Midbrain (tissue), 1 donor: ENCODE measurements around the gene GNAQ.

Source experiments
- DNase-seq: peaks from one replicate; lab custom pipeline; 2025; lab: John Stamatoyannopoulos, UW

Gene GNAQ

GRCh38 chr9:77815260-77815659 lies 216.4 kb downstream of the GNAQ start:
- DNase-seq, result no peak

GRCh38 chr9:77811832-77812231 lies 219.8 kb downstream of the GNAQ start:
- no peak for DNase-seq

GRCh38 chr9:77810637-77811119 lies 220.9 kb downstream of the GNAQ start:
- DNase-seq, result no peak

- no peak for DNase-seq
Observed at GRCh38 chr9:77810047-77810446, 221.6 kb downstream of the GNAQ start.

GRCh38 chr9:77809552-77809951 lies 222.1 kb downstream of the GNAQ start:
- DNase-seq, result no peak

GRCh38 chr9:77808751-77809081 lies 222.9 kb downstream of the GNAQ start:
- no peak for DNase-seq

GRCh38 chr9:77807846-77808750 lies 223.5 kb downstream of the GNAQ start:
- no peak for DNase-seq

- DNase-seq, result no peak
Observed at GRCh38 chr9:77807281-77807683, 224.3 kb downstream of the GNAQ start.

GRCh38 chr9:77806741-77807140 lies 224.9 kb downstream of the GNAQ start:
- DNase-seq, result no peak

- DNase-seq, result no peak
Observed at GRCh38 chr9:77805810-77806209, 225.8 kb downstream of the GNAQ start.

GRCh38 chr9:77803423-77803822 lies 228.2 kb downstream of the GNAQ start:
- no peak for DNase-seq

- no peak for DNase-seq
Observed at GRCh38 chr9:77802515-77803293, 228.9 kb downstream of the GNAQ start.

GRCh38 chr9:77802064-77802463 lies 229.5 kb downstream of the GNAQ start:
- DNase-seq, result peak; percentile 22

- DNase-seq, result no peak
Observed at GRCh38 chr9:77800924-77801551, 230.6 kb downstream of the GNAQ start.

GRCh38 chr9:77798140-77798539 lies 233.5 kb downstream of the GNAQ start:
- no peak for DNase-seq

GRCh38 chr9:77794985-77795384 lies 236.6 kb downstream of the GNAQ start:
- DNase-seq, result no peak

GRCh38 chr9:77793849-77794248 lies 237.8 kb downstream of the GNAQ start:
- peak; percentile 43 for DNase-seq

GRCh38 chr9:77789891-77790290 lies 241.7 kb downstream of the GNAQ start:
- DNase-seq, result no peak

- no peak for DNase-seq
Observed at GRCh38 chr9:77785341-77785740, 246.3 kb downstream of the GNAQ start.

- no peak for DNase-seq
Observed at GRCh38 chr9:77783518-77783917, 248.1 kb downstream of the GNAQ start.

- no peak for DNase-seq
Observed at GRCh38 chr9:77779010-77779409, 252.6 kb downstream of the GNAQ start.

- no peak for DNase-seq
Observed at GRCh38 chr9:77773381-77773780, 258.2 kb downstream of the GNAQ start.

GRCh38 chr9:77772646-77773045 lies 259.0 kb downstream of the GNAQ start:
- DNase-seq, result no peak
